GM21528 (cell line): ENCODE data around the gene GALNT7.
"Not testable (repeated sequence)": the region's sequence is repeated elsewhere in the genome, so short reads cannot be mapped to it uniquely, and the experiment has no call there.

Experiments used
- ATAC-seq: cut with Tn5 transposase; IDR thresholded peaks from one replicate; pipeline ENCODE4 v1.9.1; 2021; ENCODE audit warnings: mild to moderate bottlenecking, moderate library complexity; ENCODE audit not compliant: unreplicated experiment, low FRiP score

Gene GALNT7, protein sequence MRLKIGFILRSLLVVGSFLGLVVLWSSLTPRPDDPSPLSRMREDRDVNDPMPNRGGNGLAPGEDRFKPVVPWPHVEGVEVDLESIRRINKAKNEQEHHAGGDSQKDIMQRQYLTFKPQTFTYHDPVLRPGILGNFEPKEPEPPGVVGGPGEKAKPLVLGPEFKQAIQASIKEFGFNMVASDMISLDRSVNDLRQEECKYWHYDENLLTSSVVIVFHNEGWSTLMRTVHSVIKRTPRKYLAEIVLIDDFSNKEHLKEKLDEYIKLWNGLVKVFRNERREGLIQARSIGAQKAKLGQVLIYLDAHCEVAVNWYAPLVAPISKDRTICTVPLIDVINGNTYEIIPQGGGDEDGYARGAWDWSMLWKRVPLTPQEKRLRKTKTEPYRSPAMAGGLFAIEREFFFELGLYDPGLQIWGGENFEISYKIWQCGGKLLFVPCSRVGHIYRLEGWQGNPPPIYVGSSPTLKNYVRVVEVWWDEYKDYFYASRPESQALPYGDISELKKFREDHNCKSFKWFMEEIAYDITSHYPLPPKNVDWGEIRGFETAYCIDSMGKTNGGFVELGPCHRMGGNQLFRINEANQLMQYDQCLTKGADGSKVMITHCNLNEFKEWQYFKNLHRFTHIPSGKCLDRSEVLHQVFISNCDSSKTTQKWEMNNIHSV

DNA sequence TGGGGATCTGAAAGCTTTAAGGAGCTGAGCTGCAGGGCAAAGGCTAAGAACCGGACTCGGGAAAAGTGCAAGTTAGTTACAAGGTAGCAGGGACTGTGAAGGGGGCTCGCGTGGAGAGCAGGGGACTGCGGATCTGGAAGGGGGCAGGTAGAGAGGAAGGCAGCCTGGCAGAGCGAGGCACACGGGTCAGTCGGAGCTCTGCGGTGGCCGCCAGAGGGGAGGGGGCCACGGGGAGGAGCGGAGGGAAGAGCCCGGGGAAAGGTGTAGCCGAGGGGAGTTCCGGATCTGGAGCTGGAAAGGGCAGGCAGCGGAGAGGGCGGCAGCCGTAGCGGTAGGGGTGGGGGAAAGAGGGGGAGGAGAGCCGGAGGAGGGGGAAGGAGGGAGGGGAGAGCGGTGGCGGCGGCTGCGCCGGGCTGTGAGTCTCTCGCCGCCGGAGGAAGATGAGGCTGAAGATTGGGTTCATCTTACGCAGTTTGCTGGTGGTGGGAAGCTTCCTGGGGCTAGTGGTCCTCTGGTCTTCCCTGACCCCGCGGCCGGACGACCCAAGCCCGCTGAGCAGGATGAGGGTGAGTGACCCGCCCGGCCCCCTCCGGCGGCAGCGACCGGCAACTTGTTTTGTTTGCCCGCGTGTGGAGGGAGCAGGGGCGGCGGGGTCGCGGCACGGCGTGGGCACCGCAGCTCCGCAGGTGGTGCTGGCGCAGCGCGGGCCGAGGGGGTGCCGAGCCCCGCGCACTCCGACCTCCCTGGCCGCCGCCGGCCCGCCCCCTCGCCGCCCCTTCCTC, at the start of gene GALNT7:
GALNT7 (plus strand) TSS at position 416 of the 782 bp plus-strand sequence; CDS start at position 441, 25 bp downstream.
- peak; percentile 43 for ATAC-seq

DNA sequence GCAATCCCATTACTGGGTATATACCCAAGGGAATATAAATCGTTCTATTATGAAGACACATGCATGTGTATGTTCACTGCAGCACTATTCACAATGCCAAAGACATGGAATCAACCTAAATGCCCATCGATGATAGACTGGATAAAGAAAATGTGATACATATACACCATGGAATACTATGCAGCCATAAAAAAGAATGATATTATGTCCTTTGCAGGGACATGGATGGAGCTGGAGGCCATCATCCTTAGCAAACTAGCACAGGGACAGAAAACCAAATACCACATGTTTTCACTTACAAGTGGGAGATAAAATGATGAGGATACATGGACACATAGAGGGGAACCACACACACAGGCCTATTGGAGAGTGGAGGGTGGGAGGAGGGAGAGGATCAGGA, 49.8 kb upstream of the GALNT7 start:
- not testable (repeated sequence) for ATAC-seq

DNA sequence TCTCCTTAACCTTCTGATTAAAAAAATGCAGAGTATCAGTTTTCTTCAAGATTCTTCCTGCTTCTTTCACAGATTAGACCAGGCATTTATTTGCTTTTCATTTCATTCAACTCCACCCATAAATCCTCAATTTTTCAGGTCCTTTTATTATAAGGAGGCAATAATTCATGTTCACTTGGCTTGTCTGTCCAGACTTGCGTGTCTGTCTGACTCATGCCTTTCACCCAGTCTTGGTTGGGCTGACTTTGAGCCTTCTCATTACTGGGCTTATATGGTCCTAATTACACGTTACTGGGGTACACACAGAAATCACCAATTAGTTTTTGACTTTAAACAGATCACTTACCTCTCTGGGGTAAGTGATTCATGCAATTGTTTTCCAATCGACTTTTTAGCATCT, 48.8 kb upstream of the GALNT7 start:
- ATAC-seq: no peak

DNA sequence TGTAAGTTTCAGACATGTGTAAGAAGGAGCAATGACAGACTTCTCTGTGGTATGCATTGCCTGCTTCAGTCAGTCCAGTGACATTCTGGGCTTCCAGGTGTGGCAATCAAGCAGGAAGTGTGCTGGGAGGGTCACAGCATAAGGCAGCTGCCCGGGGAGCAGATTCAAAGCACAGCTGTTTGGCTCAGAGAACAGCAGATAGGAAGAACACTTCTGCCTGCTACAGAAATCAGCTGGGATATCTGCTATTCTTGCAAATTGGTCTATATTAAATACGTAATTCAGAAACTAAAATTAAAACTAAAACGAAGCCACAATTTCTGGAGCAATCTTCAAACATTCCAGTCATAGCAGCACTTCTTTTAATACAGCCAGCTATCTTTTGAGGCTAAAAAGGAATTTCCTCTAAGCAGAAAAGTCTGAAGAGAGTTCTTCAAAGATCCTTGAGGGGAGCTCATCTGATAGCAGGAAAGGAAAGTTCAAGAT, 47.5 kb upstream of the GALNT7 start:
- ATAC-seq: peak; percentile 99

DNA sequence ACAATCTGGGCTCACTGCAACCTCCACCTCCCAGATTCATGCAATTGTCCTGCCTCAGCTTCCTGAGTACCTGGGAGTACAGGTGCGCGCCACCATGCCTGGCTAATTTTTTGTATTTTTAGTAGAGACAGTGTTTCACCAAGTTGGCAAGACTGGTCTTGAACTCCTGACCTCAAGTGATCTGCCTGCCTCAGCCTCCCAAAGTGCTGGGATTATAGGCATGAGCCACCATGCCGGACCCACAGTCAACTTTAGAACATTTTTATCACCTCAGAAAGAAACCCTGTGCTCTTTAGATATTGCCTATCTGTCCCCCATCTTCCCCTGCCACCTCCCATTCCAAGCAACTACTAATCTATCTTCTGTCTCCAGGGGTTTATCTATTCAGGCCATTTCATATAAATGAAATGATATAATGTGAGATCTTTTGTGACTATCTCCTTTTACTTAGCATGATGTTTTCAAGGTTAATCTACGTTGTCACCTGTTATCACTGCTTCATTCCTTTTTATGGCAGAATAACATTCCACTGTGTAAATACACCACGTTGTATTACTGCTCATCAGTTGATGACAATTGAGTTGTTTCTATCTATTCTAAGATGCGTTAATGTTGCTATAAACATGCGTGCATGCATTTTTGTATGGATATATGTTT, 44.3 kb upstream of the GALNT7 start:
- no peak for ATAC-seq

DNA sequence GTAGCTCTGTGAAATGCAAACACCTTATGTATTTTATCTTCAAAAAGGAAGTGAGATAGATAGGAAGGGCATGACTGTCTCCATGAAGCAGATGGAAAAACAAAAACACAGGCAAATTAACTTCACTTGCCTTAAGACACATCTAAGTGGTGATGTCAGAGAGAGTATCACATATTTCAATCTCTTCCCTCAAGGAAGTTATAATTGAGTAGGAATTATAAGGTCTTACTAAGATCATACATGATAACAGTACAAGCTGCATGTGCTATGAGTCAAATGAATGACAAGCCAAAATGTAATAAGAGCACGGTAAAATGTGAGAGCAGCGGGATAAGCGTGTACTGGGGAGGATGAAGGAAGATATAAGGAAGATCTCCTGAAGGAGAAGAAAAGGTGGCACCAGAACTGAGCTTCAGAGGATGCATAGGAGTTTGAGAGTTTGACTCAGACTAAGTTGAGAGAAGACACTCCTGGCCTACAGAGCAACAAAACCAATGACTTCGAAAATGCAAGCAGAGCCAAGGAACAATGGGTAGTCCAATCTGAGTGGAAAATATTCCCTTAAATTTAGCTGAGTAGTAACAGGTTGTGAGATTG, 43.3 kb upstream of the GALNT7 start:
- no peak for ATAC-seq

DNA sequence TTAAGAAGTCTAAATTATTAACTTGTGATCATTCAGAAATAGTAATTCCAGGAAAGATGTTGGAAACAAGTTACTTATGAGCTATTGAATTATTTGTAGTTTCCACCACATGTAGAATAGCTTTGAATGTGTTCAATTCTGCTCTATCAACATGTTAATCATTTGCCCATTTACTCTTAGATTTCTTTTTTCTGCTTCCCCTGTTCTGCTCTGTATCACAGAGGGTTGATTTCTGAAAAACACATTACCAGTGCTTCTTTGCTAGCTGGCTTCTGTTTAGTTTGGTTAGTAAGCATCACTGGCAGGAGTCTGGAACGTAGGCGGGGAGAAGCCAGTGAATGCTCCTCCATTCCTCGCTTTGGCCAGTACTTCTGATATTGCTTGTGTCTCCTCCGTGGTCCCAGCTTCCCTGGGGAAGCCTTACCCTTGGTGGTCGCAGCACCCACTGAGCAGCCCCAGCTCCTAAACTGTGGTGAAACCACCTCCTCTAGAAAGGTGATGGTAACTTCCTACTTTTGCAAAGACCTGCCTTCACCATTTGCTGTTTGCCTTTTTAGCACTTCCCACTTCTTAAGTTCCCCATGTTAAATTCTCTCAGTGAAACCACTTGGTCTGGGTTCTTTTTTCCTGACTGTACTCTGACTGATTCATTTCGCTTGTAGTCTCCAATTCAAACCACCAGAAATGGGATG, 40.3 kb upstream of the GALNT7 start:
- no peak for ATAC-seq

DNA sequence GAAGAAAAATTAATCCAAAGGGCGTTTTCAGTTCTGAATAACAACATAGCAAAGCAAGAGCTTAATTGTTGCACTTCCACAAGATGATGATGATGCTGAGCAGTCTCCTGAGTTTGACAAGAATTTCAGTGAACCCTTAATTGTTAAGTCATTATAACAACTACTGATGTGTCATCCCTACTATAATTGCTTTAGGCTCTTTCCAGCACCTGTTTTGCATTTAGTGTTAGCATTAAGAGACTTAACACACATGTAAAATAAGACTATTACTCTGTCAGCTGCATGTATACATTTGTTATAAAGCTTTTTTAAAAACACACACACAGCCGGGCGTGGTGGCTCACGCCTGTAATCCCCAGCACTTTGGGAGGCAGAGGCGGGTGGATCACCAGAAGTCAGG, 37.9 kb upstream of the GALNT7 start:
- no peak for ATAC-seq

DNA sequence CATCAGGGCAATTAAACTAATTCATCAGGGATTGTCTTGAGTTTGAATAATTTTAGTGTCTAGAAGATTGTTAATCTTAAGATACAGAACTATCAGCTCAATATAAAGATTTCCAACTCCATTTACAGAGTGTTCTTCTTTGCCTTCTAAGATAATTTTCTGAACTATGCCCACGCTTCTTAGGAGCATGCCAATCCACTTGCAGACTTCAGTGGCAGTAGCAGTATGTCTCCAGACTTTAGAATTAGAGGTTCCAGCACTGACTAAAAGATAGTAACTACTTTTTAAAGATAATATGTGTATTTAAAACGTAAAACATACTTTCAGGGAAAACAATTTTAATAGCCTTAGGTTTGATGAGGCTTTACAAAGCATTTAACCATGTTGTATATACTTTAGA, 34.2 kb upstream of the GALNT7 start:
- no peak for ATAC-seq

DNA sequence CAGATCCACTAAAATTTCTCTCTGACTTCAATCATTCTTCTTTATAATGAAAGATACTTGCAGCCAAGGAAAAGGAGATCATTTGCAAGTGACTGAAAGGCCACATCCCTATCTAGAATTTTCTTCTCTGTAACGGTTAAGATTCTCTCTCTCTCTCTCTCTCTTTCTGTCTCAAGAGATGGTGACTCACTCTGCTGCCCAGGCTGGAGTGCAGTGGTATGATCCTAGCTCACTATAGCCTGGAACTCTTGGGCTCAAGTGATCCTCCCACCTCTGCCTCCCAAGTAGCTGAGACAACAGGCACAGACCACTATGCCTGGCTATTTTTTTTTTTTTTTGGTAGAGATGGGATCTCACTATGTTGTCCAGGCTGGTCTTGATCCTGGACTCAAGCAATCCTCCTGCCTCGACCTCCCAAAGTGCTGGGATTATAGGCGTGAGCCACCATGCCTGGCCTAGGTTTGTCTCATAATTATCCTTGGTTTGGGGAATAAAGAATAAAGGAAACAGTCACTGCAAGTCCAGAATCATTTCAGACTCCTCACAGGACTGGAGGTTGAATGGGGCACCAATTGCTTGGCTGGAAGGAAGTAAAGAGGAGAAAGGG, 33.3 kb upstream of the GALNT7 start:
- no peak for ATAC-seq

DNA sequence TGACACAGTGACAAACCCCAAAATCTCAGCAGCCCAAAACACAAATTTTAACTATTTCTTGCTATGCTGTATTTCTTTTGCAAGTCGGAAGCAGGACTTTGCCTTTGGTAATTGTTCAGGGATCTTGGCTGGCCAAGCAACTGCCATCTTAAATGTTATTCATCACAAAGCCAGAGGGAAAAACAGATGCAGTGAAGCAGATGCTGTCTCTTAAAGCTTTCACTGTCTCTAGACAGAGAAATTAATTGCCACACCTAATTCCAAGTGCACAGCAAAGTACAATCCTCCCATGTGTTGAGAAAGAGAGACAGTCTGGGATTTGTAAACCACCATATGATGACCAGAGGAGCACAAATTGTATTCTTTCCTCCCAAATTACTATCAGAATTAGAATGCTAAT, 30.0 kb upstream of the GALNT7 start:
- ATAC-seq: no peak

DNA sequence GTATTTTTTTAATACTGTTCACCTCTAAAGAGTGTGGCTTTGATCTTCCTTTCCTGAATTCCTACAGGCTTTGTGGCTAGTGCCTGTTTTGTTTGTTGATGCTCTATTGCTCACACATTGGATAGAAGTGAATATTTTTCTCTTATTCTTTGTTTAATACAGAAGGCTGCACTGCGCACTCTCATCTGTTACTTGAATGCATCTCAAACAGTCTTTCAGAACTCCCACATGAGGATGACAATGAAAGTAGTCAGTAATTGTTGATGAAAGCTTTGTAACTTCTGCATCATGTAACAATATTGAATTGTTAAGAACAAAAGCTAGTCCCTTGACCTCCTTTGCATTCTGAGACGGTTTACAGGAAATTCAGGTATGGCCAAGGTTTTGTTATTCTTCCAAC, 29.1 kb upstream of the GALNT7 start:
- no peak for ATAC-seq

DNA sequence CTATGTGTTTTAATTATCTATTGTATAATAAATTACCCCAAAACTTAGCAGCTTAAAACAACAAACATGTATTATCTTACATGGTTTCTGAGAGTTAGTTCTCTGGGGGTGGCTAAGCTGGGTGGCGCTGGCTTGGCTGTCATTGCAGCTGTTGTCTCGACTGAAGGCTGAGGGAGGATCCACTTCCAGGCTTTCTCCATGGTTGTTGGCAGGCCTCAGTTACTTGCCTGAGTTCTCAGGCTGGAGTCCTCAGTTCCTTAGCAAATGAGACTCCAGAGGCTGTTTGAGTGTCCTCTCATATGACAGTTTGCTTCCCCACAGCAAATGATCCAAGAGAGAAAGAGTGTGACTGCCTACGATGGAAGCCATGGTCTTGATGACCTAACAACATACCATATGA, 23.5 kb upstream of the GALNT7 start:
- no peak for ATAC-seq

DNA sequence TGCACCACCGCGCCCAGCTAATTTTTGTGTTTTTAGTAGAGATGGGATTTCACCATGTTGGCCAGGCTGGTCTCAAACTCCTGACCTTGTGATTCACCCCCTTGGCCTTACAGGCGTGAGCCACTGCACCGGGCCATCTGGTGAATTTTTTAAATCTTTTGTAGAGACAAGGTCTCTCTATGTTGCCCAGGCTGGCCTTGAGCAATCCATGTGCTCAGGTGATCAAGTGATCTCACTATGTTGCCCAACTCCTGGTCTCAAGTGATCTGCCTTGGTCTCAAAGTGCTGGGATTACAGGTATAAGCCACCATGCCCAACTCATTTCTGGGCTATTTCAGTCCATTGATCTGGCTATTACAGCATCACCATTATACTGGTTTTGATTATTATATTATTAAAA, 22.2 kb upstream of the GALNT7 start:
- no peak for ATAC-seq

DNA sequence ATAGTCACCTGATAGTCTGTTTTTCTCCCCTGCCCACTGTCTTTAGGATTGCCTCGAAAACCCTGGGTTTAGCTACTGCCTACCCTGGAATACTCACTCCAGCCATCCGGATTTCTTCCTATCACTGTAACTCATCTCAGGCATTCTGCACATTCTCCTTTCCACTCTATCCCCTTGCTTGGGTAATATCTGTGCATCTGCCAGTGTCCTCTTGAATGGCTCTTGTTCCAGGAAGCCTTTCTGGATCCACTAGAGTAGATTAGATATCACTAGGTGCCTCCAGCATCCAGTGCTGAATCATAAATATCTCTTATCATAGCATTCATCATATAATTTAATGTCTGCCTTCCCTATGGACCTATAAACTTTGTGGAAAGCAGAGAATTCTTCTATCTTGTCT, 17.1 kb upstream of the GALNT7 start:
- ATAC-seq: no peak

DNA sequence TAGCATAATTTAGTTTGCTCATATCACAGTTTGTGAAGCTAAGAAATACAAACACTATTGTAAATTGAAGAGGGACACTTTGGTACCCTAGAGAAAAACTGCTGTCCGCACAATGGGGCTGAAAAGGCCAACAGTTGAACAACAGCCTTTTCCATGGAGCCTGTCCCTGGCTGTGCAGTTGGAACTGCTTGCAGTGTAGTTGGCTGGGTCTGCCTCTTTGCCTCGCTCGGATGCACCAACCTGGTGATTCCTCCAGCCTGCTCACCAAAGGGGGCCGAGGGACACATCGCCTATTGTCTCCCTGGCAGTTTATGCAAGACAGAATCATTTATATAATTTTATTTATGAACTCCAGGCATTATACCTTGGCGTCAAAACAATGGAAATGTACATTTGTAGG, 16.5 kb upstream of the GALNT7 start:
- ATAC-seq: no peak

DNA sequence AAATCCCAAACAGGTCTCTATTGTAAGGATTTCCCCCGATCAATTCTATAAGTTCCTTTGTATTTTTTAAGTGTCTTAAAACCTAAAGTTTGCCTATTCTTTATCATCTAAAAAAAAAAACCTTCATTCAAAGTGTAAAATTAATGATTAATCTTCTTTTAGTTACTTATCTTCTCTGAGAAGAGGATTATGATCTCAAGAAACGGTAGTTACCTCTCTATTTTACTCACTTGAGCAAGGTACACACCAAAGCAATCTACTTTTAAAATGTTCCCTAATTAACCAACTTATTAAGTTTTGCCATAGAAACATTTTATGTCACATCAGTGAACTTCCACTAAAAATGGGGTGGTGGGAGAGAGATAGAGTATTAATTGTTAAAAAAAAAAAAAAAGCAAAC, 15.2 kb upstream of the GALNT7 start:
- ATAC-seq: no peak

DNA sequence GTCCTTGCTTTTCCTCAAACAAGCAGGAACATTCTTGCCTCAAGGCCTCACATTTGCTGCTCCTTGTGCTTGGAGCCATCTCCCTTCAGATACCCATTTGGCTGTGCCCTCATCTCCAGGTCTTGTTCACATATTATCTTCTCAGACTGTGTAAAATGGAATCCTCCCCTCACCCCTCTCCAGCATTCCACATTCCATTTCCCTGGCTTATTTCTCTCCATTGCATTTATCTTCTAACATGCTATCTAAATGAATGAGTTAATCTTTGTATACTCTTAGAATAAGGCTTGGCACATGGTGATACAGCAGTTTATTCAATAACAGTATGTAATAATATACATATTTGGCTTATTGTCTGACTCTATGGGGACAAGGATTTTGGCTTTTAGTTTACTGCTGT, 8.8 kb upstream of the GALNT7 start:
- no peak for ATAC-seq

DNA sequence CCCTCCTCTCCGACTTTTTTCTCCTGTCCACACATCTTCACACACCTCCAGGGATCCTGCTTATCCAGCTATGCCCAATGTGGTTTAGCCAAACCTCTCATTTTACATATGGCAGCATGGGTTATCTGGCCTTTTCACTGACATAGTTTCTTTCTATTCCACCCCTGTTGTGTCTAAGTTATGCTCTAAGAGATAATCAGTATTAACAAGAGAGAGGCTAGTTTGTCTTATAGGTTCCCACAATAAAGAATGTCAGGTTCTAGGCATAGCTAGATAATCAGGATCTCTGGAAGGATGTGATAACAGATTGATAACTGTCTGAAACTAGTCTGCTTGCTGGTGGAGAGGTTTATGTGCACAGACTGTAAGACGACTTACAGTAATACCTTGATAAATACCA, 7.7 kb upstream of the GALNT7 start:
- ATAC-seq: no peak
